Endothelial cell of hepatic sinusoid (primary cell): ENCODE data around the gene PIK3C3.

ENCODE experiments used
- in situ Hi-C: cut with HindIII; loops from 2 replicates; pipeline ENCODE4 v1.10.0; 2017; ENCODE audit warnings: low sequenced_read_pairs

Gene PIK3C3

GRCh38 chr18:41954827-41955613 lies at the start of gene PIK3C3:
Gene PIK3C3 (plus strand): TSS chr18:41955234. CDS start chr18:41955292, 58 bp downstream.
- in situ Hi-C loops, result no loop called here

- in situ Hi-C loops, result no loop called here
Measured at GRCh38 chr18:41905786-41906527, 49.1 kb upstream of the PIK3C3 start.

- in situ Hi-C loops, result no loop called here
Measured at GRCh38 chr18:41906528-41907146, 48.4 kb upstream of the PIK3C3 start.

GRCh38 chr18:41917181-41917580 lies 37.9 kb upstream of the PIK3C3 start:
- in situ Hi-C loops, result no loop called here

GRCh38 chr18:41921770-41922169 lies 33.3 kb upstream of the PIK3C3 start:
- in situ Hi-C loops, result no loop called here

- in situ Hi-C loops, result no loop called here
Measured at GRCh38 chr18:41922176-41922575, 32.9 kb upstream of the PIK3C3 start.

GRCh38 chr18:41922841-41923240 lies 32.2 kb upstream of the PIK3C3 start:
- in situ Hi-C loops, result no loop called here

GRCh38 chr18:41923446-41923845 lies 31.6 kb upstream of the PIK3C3 start:
- in situ Hi-C loops, result no loop called here

GRCh38 chr18:41928581-41928980 lies 26.5 kb upstream of the PIK3C3 start:
- in situ Hi-C loops, result no loop called here

- in situ Hi-C loops, result no loop called here
Measured at GRCh38 chr18:41932899-41933298, 22.1 kb upstream of the PIK3C3 start.

- in situ Hi-C loops, result no loop called here
Measured at GRCh38 chr18:41933778-41934177, 21.3 kb upstream of the PIK3C3 start.

- in situ Hi-C loops, result no loop called here
Measured at GRCh38 chr18:41936471-41937134, 18.4 kb upstream of the PIK3C3 start.

- in situ Hi-C loops, result no loop called here
Measured at GRCh38 chr18:41938445-41938844, 16.6 kb upstream of the PIK3C3 start.

GRCh38 chr18:41939326-41939725 lies 15.7 kb upstream of the PIK3C3 start:
- in situ Hi-C loops, result no loop called here

- in situ Hi-C loops, result no loop called here
Measured at GRCh38 chr18:41940506-41941215, 14.4 kb upstream of the PIK3C3 start.

- in situ Hi-C loops, result no loop called here
Measured at GRCh38 chr18:41942254-41942653, 12.8 kb upstream of the PIK3C3 start.

GRCh38 chr18:41948544-41949110 lies 6.4 kb upstream of the PIK3C3 start:
- in situ Hi-C loops, result no loop called here

- in situ Hi-C loops, result no loop called here
Measured at GRCh38 chr18:41949206-41949920, 5.7 kb upstream of the PIK3C3 start.

GRCh38 chr18:41955688-41956087 lies 654 bp downstream of the PIK3C3 start:
- in situ Hi-C loops, result no loop called here

- in situ Hi-C loops, result no loop called here
Measured at GRCh38 chr18:41959045-41959444, 4.0 kb downstream of the PIK3C3 start.
